NCI-H524 (cell line): ENCODE results near the gene ATP2B1.
"Not testable (repeated sequence)": the region's sequence is repeated elsewhere in the genome, so short reads cannot be mapped to it uniquely, and the experiment has no call there.

ENCODE experiments used
- DNase-seq, 2 experiments: peaks; one replicate each; lab custom pipeline; 2025; lab: John Stamatoyannopoulos, UW

Gene ATP2B1

GRCh38 chr12:89712706-89713105, 4.1 kb upstream of the ATP2B1 start:
- no peak for DNase-seq

DNA sequence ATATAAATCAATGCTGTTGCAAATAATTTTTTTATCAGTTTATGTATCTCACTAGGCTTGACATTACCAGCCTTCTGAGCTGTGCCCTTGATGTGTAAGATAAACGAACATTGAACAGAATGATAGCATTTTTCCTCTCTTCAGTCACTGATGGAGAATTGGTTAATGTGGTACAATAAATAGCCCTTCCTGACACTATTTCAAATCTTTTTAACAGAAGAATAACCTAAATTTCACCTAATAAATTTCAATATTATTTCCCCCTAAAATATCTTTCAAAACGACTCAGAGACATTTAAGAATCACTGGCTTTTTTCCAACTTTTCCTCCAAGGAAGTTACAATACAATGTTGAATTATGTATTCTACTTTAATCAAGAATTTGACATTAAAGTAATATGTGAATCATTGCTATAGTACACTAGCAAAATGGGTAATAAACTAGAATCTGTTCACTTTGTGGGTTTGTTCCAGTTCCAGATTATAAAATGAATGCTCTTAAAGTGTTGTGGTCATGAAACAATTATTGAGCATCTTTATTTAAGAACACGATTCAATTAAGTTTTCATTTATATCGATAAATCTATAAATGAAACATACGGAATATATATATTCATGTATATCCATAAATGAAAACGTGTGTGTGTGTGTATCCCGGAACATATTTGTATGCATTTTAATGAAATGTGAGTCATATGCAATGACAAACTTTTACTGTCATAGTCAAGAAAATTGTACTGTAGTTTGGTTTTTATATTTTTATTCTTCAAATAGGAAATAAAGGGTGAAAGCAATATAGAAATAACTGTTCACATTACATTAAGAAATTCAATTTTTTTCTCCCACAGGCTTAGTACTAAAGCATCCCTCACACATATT, 2.5 kb upstream of the ATP2B1 start:
- DNase-seq, result no peak

GRCh38 chr12:89709995-89710872, 1.6 kb upstream of the ATP2B1 start:
- peak; percentile 33 to 50 for DNase-seq

DNA sequence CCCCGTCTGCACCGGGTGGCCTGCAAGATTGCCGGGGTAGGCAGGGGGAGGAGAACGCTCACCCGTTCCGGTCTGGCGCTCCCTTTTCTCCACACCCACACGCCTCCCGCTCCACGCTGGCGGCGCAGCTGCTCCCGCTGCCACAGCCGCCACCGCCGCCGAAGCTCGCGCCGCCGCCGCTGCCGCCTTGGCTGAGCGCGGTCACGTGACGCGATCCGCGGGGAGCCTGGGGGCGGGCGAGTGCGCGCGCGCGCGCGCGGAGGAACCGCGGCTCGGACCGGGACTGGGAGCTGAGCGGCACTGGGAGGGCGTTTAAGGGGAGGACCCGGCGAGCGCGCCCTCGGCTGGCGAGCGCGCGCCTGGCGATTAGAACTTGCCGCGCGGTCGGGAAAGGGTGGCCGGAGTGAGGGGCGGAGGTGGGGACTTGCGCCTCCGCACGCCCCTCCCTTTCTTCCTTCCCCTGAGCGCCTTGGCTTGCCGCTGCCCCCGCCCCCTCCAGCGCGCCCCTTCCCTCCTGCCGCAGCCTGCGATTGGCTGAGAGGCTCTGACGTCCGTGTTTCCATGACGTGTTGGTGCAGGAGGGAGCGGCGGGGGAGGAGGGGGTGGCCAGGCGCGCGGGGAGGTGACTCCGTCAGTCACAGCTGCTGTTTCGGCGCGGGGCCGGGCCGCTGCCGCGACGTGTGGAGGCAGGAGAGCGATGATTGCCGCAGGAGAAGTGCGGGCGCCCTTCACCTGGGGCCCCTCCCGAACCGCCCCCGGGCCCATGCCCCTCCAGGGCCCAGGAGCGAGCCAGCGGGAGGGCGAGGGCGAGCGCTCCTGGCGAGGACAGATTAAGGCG, 738 bp upstream of the ATP2B1 start:
- peak; percentile 95 to 96 for DNase-seq

DNA sequence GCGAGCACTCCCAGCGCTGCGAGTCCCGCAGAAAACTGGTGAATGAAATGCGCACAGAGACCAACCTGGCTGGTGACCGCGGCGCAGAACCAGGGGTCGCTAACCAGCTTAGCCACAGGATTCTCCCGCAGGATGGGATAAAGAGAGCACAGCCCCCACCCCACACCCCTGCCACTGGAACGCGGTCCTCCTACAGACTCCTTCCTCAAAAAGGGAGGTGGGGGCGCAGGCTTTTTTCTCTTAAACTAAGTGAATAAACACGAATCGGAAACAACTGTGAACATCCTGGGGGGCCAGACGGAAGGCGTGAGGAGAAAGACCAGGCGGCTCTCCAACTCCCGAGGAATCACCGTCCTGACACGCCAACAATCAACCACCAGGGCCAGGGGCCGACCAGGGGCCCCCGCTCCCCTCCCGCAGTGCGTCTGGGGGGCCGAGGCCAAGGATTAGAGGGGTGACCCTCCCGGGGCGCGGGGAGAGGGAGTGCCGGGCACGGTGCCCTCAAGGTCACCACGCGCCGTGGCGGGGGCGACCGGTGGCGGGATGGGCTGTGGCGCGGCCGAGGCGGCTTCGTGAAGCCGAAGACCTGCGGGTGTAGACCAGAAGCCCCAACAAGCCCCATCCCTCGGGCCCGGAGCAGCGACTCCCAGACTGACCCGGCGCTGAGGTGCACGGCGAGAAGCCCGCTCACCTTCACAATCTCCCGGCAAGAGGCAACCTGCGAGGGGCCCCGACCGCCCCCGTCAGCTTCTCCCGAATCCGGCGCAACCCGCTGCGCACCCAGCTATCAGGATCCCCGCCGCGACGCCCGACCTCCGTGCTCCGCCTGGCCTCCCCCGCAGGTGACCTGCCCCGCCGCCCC, 704 bp downstream of the ATP2B1 start:
- DNase-seq, result peak; percentile 33 to 48

GRCh38 chr12:89706986-89707702, 1.5 kb downstream of the ATP2B1 start:
- DNase-seq, result peak; percentile 76 to 82

DNA sequence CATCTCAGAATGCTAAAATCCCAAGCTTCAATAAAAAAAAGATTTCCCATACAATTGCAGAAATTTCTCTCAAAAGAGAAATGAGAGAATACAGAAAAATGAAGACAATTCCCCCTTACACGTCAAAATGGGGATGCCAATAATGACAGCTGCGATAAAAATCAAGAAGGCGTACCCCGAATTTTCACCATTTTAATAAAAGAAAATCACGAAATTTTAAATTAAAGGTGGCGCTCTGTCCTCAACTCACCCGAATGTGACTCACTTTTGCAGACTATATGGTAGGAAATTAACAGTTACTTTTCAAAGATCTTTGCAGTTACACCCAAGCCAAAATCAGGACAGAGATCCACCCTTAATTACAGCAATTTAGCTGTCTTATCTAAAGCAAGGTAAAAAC, 2.1 kb downstream of the ATP2B1 start:
- no peak for DNase-seq

GRCh38 chr12:89704457-89704856, 4.2 kb downstream of the ATP2B1 start:
- DNase-seq, result no peak

DNA sequence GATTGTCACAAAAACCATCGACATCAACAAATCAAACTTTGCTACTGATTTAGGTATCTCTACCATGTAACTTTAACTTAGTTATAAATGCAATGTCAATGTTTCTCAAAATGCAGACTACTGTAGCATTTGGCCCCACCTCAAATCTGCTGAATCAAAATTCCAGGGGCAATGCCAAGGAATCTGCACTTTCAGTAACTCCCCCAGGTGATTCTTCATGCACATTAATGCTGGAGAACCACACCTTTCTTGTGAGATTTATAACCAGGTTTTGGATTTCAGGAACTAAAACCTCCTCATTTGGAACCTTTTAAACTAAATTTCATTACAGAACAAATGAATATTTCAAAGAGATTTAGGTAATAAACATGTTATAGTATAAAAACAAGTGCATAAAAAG, 4.9 kb downstream of the ATP2B1 start:
- no peak for DNase-seq

- DNase-seq, result no peak
Observed at GRCh38 chr12:89702503-89702902, 6.1 kb downstream of the ATP2B1 start.

DNA sequence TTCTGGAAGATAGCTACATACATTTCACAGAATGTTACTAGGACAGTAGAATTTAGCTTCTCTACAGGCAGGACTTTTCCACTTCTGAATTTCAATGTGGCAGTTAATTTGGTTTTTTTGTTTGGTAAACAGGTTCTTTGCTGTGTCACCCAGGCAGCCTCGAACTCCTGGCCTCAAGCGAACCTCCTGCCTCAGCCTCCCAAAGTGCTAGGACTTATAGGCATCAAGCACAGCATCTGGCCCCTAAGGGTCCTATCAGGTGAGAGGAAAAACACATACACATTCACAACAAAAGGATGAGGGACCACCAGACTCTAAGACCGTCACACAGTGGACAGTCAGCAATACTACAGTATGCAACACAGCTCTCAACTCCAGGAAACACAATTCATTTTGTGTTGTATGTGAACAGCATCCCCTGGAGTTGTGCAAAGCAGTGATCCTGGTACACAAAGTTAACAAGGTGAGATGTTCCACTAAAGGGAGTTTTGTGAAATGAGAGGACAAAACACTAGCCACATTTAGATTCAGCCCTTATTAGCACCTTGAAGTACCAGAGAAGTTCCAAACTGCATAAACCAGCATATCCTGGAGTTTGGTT, 6.9 kb downstream of the ATP2B1 start:
- no peak for DNase-seq

GRCh38 chr12:89700191-89700810, 8.3 kb downstream of the ATP2B1 start:
- DNase-seq, result no peak

- no peak for DNase-seq
Observed at GRCh38 chr12:89698607-89699006, 10.0 kb downstream of the ATP2B1 start.

DNA sequence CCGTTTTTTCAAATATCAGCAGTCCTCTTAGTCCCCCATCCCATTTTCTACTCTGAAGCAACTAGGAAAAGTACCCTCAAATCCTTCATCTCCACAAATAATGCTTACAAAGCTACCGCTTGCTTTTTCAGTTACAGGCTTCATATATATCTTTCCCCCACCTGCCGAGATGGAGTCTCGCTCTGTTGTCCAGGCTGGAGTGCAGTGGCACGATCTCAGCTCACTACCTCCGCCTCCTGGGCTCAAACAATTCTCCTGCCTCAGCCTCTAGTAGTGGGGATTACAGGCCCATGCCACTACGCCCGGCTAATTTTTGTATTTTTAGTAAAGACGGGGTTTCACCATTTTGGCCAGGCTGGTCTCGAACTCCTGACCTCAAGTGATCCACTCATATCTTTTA, 10.9 kb downstream of the ATP2B1 start:
- not testable (repeated sequence) for DNase-seq

DNA sequence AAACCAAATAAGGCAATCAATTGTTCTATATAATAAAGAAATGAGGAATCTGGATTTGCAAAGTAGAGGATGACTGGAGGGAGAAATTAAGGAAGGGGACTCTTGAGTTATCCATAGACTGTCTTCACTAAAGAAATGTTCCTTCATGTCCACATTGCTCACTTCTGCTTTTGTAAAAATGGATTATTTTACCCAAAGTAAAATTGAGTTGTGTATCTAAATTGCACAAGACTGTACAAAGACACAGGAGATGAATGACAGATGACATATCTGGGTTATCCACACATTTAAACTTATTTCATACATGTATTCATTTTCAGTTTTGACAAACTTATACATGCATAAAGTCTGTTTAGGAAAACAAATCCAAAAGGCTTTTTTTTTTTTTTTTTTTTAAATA, 11.3 kb downstream of the ATP2B1 start:
- no peak for DNase-seq

GRCh38 chr12:89695830-89696229, 12.8 kb downstream of the ATP2B1 start:
- peak in 1 of 2 experiments; percentile 2 for DNase-seq

DNA sequence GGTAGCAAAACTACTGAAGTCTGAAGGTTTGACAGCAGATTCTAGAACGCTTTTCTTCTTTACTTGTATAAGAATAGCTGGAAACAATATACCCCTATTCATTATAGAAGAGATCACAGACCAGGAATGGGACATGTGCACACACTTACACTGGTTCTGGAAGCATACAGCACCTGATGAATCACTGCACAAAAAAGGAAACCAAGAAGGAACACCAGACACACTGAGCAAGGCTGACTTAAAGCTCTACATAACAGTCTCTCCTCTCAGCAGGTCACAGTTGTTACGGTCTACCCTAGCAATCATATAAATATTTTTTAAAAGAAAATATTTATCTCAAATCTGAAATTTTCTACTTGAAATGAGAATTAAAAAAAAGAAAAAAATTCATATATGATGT, 13.5 kb downstream of the ATP2B1 start:
- no peak for DNase-seq

- no peak for DNase-seq
Observed at GRCh38 chr12:89694542-89694941, 14.1 kb downstream of the ATP2B1 start.

GRCh38 chr12:89693639-89694202, 14.9 kb downstream of the ATP2B1 start:
- DNase-seq, result no peak
